Measurements from ENCODE around the gene ITGB1BP2.
"Not testable (repeated sequence)": the region's sequence is repeated elsewhere in the genome, so short reads cannot be mapped to it uniquely, and the experiment has no call there.

Gene ITGB1BP2

GRCh38 chrX:71301195-71301924 is at the start of gene ITGB1BP2:
ITGB1BP2 (plus strand) TSS chrX:71301750; CDS start chrX:71301807, 57 bp downstream.
- peak; percentile 21 for DNase-seq (ENCODE audit: low read depth)

GRCh38 chrX:71252221-71252620 is 49.3 kb upstream of the ITGB1BP2 start:
- DNase-seq (ENCODE audit: low read depth) = no peak

GRCh38 chrX:71253253-71254091 is 48.1 kb upstream of the ITGB1BP2 start:
- DNase-seq (ENCODE audit: low read depth) = peak; percentile 10

GRCh38 chrX:71254092-71254963 is 47.2 kb upstream of the ITGB1BP2 start, which contains the start of gene ZMYM3:
ZMYM3 (minus strand) TSS chrX:71254140; CDS start chrX:71253255, 885 bp downstream.
- peak; percentile 80 for DNase-seq (ENCODE audit: low read depth)

- DNase-seq (ENCODE audit: low read depth) = no peak
These were observed 45.5 kb upstream of the ITGB1BP2 start for GRCh38 chrX:71256051-71256450.

GRCh38 chrX:71256856-71257255 is 44.7 kb upstream of the ITGB1BP2 start:
- DNase-seq (ENCODE audit: low read depth) = no peak

- DNase-seq (ENCODE audit: low read depth) = not testable (repeated sequence)
These were observed 32.9 kb upstream of the ITGB1BP2 start for GRCh38 chrX:71268624-71269023.

GRCh38 chrX:71269801-71270395 is 31.7 kb upstream of the ITGB1BP2 start:
- no peak for DNase-seq (ENCODE audit: low read depth)

- DNase-seq (ENCODE audit: low read depth) = not testable (repeated sequence)
These were observed 29.2 kb upstream of the ITGB1BP2 start for GRCh38 chrX:71272313-71272712.

GRCh38 chrX:71281300-71281699 is 20.2 kb upstream of the ITGB1BP2 start:
- not testable (repeated sequence) for DNase-seq (ENCODE audit: low read depth)

GRCh38 chrX:71282514-71283402 is 18.8 kb upstream of the ITGB1BP2 start:
- peak; percentile 21 for DNase-seq (ENCODE audit: low read depth)

GRCh38 chrX:71283403-71284143 is 18.0 kb upstream of the ITGB1BP2 start, which contains the start of gene NONO:
NONO (plus strand) TSS chrX:71283635; CDS start chrX:71290638, 7,003 bp downstream.
- peak; percentile 99 for DNase-seq (ENCODE audit: low read depth)

GRCh38 chrX:71285929-71286328 is 15.6 kb upstream of the ITGB1BP2 start:
- DNase-seq (ENCODE audit: low read depth) = no peak

- peak; percentile 66 for DNase-seq (ENCODE audit: low read depth)
These were observed 10.2 kb upstream of the ITGB1BP2 start for GRCh38 chrX:71291381-71291780.

- DNase-seq (ENCODE audit: low read depth) = peak; percentile 26
These were observed 8.7 kb upstream of the ITGB1BP2 start for GRCh38 chrX:71292669-71293365.

GRCh38 chrX:71296806-71297205 is 4.7 kb upstream of the ITGB1BP2 start:
- DNase-seq (ENCODE audit: low read depth) = no peak

- DNase-seq (ENCODE audit: low read depth) = no peak
These were observed 3.4 kb upstream of the ITGB1BP2 start for GRCh38 chrX:71298119-71298518.

- DNase-seq (ENCODE audit: low read depth) = not testable (repeated sequence)
These were observed 1.5 kb upstream of the ITGB1BP2 start for GRCh38 chrX:71300064-71300463.

GRCh38 chrX:71300495-71300894 is 1.1 kb upstream of the ITGB1BP2 start:
- not testable (repeated sequence) for DNase-seq (ENCODE audit: low read depth)

Measured in fibroblast of gingiva (primary cell).